ENCODE data around the gene NAV2.
A peak's percentile ranks its signal among the peaks of the same experiment; 100 is the strongest.

NAV2 gene

DNA sequence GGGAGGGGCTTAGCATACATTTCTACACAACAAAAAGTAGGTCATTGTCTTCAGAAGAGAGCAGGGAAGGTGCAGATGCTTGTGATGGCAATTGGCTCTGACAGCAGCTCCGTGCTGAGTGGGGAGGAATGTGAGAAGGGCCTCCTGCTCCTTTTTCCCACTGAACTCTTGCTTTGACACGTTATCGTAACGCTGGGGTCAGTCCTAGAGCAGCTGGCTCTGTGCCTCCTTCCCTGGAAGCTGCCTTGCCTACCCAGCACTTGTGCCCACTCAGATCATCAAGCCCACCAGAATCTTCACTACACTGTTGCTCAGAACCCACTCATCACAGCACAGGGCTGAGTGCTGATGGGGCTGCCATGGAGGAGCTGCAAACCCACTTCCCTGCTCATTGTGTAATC is 14.9 kb upstream of the NAV2 start:
- no peak overlapping the region for H3K4me3 ChIP-seq (ENCODE audit: low read length)
- TF ChIP-seq ZNF274 (IDR thresholded peaks at IDR 0.05; ENCODE audit: low read depth, low read length): no peak

DNA sequence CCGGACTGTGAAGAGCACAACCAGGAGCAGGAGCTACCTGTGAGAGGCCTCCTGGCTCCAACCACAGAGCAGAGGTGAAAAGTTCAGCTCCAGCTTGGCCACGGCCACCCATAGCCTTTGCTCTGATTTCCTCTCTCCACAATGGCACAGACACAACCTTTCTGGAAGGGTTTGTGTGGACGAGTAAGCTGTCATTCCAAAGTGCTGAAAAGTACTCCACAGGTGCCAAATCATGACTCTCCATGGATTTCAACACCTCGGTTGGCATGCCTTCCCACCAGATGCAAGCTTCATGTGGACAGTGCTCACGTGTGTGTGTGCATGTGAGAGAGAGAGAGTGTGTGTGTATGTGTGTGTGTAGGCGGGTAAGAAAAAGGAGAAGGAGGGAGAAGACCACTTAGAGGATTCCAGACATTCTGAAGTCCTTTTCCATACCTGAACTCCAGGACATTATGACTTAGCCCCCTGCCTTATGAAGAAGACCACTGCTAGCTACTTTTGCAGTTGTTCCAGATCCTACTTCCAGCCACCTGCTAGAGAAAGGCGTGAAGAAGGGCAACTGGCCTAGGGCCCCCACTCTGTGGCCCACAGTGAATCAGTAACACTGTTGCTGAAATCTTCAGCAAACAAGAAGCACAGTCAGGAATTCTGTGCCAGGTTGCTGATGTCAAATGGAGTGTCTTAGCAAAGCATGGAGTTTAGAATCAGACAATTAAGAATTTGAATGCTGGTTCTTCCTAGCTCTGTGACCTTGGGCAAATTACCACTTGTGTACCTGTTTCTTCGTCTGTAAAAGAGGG is 13.9 kb upstream of the NAV2 start:
- no peak overlapping the region for H3K4me3 ChIP-seq (ENCODE audit: low read length)
- TF ChIP-seq ZNF274 (IDR thresholded peaks at IDR 0.05; ENCODE audit: low read depth, low read length): no peak

DNA sequence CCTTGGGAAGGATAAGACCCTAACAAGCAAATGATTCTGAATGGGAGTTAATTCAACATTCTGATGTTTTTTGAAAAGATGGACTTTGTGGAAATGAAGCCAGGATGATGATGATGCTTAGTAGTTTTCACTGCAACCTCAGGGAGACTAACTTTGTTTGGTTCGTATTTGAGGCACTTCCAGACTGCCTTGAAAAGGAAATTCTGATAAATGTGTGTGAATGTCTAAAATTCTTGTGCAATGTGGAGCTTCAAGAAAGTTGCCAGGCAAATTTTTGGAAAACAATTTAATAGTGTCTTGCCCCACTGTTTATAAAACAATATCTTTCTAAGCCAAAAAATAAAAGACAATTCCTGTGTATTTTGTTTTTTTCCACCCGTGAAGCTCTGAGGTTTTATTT is 11.2 kb upstream of the NAV2 start:
- no peak overlapping the region for H3K4me3 ChIP-seq (ENCODE audit: low read length)
- TF ChIP-seq ZNF274 (IDR thresholded peaks at IDR 0.05; ENCODE audit: low read depth, low read length): no peak

DNA sequence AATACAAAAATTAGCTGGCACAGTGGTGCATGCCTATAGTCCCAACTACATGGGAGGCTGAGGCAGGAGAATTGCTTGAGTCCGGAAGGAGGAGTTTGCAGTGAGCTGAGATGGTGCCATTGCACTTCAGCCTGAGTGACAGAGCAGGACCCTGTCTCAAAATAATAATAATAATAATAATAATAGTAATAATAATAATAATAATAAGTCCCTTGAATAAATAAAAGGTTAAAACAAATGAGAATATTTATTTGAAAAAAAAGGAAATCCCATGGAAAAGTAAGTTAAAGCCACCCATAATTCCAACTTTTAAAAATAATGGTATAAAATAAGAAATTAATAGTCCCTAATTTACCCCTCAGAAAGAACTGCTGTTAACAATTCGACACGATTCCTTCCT is 10.0 kb upstream of the NAV2 start:
- TF ChIP-seq ZNF274 (IDR thresholded peaks at IDR 0.05; ENCODE audit: low read depth, low read length): no peak
- H3K4me3 ChIP-seq (ENCODE audit: low read length): no peak overlapping the region

DNA sequence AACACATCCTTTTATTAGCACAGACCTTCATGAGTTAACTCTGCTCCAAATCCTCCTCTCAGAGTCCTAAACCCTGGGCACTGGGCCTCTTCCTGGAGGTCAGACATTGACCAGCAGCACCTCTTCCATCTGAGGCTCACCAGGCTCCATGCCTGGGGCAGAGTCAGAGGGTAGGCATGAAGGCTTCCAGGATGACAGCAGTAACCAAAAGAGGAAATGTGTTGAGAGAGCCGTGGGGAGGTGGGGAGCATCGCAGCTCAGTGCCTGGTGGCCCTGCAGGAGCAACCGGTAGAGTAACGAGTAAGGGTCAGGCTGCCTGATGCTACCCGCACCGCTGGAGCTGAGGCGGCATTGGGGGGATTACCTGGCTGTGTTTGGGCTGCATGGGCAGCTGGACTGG is 9.4 kb upstream of the NAV2 start:
- H3K4me3 ChIP-seq (ENCODE audit: low read length): no peak overlapping the region
- TF ChIP-seq ZNF274 (IDR thresholded peaks at IDR 0.05; ENCODE audit: low read depth, low read length): no peak

DNA sequence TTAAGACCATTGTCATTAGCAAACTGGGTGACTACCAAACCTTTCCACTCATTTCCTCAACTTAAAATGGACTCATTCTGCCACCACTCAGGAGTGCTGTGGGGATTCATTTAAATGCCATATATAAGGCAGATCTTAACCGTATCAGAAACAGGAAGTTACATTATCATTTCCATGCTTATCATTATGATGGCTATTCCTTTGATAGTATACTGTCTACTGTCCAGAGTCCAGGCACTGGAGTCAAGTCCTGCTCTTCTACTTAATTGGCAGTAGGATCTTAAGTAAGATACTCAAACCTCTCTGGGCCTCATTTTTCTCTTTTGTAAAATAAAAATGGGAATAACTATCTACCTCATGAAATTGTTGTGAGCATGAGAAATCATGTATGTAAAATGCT is 8.4 kb upstream of the NAV2 start:
- no peak for TF ChIP-seq ZNF274 (IDR thresholded peaks at IDR 0.05; ENCODE audit: low read depth, low read length)
- no peak overlapping the region for H3K4me3 ChIP-seq (ENCODE audit: low read length)

DNA sequence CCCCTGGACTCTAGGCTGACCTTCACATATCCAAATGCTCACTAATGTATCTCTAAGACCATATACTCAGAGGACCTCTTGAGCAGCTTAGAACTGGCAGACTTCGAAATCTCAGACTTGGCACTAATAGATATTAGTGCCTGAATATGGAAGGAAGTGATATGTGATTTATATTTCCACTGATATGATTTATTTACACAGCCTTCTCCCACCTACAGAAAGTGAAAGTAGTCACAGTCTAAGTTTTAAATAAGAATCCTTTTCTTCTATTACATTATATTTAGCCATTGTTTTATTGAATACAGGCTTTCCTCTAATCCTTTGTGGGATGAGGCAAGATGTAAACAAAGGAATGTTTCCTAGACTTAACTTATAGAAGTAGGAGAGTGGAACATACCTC is 6.7 kb upstream of the NAV2 start:
- H3K4me3 ChIP-seq (ENCODE audit: low read length): no peak overlapping the region
- TF ChIP-seq ZNF274 (IDR thresholded peaks at IDR 0.05; ENCODE audit: low read depth, low read length): no peak

DNA sequence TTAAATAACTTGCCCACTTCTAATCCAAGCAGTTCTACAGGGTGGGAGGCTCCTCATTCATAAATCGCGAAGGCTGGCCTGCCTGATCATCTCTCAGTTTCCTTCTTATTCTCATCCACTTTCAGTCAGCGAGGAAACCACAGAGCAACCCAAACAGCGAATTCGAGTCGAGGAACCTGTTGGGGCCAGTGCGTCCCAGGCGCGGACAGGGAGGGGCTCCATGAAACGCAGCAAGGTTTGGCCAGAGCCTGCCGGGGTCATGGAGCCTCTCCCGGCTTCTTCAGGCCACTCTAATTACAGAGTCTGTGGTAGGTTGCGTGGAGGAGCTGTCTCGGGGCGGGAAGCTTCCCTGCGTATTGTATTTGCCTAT is 741 bp upstream of the NAV2 start:
- no peak for TF ChIP-seq ZNF274 (IDR thresholded peaks at IDR 0.05; ENCODE audit: low read depth, low read length)
- peak overlapping the region; percentile 60; the same call in 1 of the 2 replicates for H3K4me3 ChIP-seq (ENCODE audit: low read length)

DNA sequence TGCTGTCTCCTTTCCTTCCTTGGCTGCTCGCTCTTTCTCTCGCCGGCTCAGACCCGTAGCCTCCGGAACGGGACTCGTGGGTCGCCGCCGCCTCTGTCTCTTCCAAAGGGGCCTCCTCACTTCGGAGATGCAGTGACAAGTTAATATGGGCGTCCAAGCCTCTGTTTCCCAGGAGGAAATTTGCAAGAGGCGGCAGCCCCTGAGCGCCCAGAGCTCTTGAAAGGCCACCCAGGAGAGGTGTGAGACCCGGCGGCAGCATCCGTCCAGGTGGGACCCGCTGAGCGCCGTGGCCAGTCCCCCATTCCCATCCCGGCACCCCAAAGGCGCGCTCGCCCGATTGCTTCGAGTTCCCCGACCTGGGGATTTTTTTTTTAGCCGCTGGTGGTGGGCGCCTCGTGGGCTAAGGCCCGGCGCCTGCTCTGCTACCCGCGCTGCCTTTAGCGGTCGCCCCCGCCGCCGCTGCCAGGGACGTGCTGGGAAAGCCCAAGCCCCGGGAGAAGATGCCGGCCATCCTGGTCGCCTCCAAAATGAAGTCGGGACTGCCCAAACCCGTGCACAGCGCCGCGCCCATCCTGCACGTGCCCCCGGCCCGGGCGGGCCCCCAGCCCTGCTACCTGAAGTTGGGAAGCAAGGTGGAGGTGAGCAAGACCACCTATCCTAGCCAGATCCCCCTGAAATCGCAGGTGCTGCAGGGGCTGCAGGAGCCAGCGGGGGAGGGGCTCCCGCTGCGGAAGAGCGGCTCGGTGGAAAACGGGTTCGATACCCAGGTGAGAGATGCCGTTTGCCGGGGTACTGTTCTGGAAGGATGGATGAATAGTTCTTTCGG is 772 bp downstream of the NAV2 start:
- peak overlapping the region; percentile 58; the same call in 1 of the 2 replicates for H3K4me3 ChIP-seq (ENCODE audit: low read length)
- TF ChIP-seq ZNF274 (IDR thresholded peaks at IDR 0.05; ENCODE audit: low read depth, low read length): no peak

DNA sequence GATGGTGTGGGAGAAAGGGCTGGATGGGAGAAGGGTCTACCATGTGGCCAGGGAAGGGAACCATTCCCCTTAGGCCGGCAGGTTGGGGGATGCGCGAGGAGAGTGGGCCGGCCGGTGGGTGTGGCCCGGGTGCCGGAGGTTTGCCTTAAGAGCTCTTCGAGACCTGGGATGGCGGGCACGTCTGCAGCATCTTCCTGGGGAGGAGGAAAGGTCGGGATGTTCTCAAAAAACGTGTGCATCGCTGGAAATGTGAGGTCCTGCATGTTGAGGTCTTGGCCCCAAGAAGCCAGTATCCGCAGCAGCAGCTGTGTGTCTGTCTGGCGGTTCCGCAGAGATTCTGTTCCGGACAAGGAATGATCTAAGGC is 1.4 kb downstream of the NAV2 start:
- no peak for TF ChIP-seq ZNF274 (IDR thresholded peaks at IDR 0.05; ENCODE audit: low read depth, low read length)
- H3K4me3 ChIP-seq (ENCODE audit: low read length): no peak overlapping the region

DNA sequence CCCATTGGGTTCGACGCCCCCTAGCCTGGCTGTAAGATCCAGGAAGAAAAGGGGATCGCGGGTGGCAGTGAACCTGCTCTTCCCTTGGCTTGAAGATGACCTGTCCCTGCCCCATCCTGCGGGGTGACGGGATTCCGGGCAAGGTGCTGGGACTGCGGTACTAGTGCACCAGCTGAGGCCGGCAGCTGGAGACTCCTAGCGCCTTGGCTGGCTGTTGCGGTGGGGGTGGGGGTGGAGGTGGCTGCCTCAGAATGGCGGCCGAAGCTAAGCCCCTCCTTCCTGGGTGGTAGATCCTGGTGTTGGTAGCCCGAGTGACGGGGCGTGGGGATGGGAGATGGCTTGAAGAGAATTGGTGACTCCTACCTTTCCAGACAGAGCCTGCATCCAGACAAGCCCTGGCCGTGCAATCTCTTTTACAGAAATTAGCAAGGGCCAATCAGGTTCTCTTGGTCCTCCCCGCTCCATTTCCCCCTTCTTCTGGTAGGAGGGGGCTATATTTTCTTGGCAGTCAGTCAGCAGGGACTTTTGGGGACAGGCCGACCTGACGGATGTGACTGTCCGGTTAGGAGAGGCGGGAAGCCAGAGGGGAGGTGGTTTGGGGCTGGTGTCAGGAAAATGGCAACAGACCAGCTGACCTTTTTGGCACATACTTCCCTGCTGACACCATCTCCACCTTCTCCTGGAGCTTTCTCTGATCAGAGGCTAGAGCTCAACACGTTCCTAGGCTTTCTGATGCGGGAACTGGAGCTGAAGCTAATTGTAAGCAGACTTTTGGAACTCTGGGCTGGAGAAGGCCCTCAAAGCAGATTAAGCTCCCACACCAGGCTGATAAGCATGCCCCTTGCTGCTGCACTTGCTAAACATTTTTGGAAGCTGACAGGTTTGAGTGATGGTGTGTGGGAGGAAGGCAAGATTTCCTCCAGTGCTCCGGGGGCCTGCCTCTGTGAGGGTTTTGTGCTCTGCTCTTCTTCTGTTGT is 2.0 kb downstream of the NAV2 start:
- H3K4me3 ChIP-seq (ENCODE audit: low read length): no peak overlapping the region
- no peak for TF ChIP-seq ZNF274 (IDR thresholded peaks at IDR 0.05; ENCODE audit: low read depth, low read length)

DNA sequence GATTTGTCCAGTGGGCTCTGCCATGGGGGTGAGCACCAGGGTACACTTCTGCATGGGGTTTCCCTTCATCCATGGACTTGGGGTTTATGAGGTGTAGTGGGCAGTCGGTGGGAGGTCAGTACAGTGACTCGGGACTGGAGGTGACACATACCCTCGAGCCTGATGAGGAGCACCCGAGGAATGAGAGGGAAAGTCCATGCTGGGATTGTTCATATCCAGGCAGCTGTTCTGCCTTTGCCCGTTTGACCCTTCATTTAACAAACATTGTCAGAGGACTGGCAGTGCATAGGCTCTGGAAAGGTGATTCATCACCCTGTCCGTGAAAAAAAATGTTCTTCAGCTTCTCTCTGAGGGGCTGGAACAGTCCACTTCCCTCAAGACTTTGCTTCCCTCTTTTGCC is 2.7 kb downstream of the NAV2 start:
- TF ChIP-seq ZNF274 (IDR thresholded peaks at IDR 0.05; ENCODE audit: low read depth, low read length): no peak
- H3K4me3 ChIP-seq (ENCODE audit: low read length): no peak overlapping the region

DNA sequence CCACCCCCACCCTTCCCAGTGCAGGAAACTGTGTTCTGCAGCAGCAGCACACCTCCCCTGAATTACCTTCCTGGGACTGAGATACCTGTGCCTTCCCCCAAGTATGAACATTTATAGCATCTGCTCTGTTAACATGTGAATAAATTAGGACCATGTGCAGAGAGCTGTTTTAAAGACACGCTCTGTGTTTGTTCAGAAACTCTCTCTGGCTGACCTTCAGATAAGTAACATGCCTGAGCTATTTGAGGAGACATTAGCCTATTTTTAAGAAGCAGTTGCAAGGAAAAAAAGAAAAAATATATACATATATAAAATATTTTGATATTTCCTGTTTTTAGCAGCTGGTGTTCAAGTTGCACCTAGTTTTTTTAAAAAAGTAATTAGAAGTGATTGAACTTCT is 5.4 kb downstream of the NAV2 start:
- TF ChIP-seq ZNF274 (IDR thresholded peaks at IDR 0.05; ENCODE audit: low read depth, low read length): no peak
- H3K4me3 ChIP-seq (ENCODE audit: low read length): no peak overlapping the region

DNA sequence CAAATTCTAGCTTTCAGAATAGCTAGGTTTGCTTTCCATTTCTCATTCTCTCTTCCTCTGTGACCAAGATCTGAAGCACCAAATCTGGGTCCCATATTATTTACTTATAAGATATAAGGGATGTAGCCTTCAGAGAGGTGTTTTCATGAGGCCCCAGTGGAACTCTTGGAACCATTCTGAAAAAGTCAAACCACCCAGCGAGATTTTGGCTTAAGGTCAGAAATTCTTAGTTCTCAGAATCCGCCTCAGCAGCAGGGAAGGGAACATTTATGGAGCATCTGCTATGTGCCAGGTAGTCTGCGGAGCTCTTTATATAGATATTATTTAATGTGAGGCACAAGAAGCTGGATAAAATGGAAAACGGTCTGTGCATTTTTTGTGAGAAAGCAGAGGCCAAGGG is 6.3 kb downstream of the NAV2 start:
- TF ChIP-seq ZNF274 (IDR thresholded peaks at IDR 0.05; ENCODE audit: low read depth, low read length): no peak
- no peak overlapping the region for H3K4me3 ChIP-seq (ENCODE audit: low read length)
